IMR-90 (cell line): Measurements from ENCODE around the gene BIRC5. TPM values are rescaled to one million over a fixed set of nuclear protein-coding genes. Genes with fewer than 3 reads are reported as not detected.

Experiments used
- ATAC-seq: fragments of 200-7000 bp; cut with Tn5 transposase; 2 replicates; pipeline ENCODE4 v1.9.1; 2020; ENCODE audit warnings: low read depth, mild to moderate bottlenecking, moderate library complexity
- BruUV-seq: library from RNA; stranded (reverse); fragments of 400-500 nt; replicated peaks from 2 replicates; lab custom pipeline; 2021; lab: Mats Ljungman, UMichigan
- CTCF ChIA-PET: fragments of 300-600 bp; formaldehyde crosslinking; extraction: SDS; loops from one replicate; lab custom pipeline; 2021; ENCODE audit warnings: antibody characterized with exemption; lab: Yijun Ruan, JAX
- POLR2A ChIA-PET: fragments of 300-600 bp; sonication (Branson Sonifier 250); formaldehyde crosslinking; loops from one replicate; lab custom pipeline; 2022; ENCODE audit warnings: antibody characterized with exemption; ENCODE audit not compliant: unreplicated experiment; lab: Charles Lee
- DNase-seq: peaks from one replicate; pipeline ENCODE4 v3.0.0; 2013
- H2AFZ ChIP-seq: replicated peaks from 2 replicates; pipeline ENCODE3; 2013; ENCODE audit warnings: low read length, mild to moderate bottlenecking; ENCODE audit not compliant: poor library complexity
- H2AK5ac ChIP-seq: 2 replicates; pipeline ENCODE4 v1.6.1; 2013; ENCODE audit warnings: low read depth, low read length, inconsistent platforms
- H2AK9ac ChIP-seq: replicated peaks from 2 replicates; pipeline ENCODE3; 2013; ENCODE audit warnings: mild to moderate bottlenecking, low read depth, low read length, moderate library complexity; ENCODE audit not compliant: poor library complexity
- H2BK120ac ChIP-seq: 2 replicates; pipeline ENCODE4 v1.6.1; 2013; ENCODE audit warnings: low read depth, low read length, inconsistent platforms
- H2BK15ac ChIP-seq: 3 replicates; pipeline ENCODE4 v1.6.1; 2013; ENCODE audit warnings: low read depth, low read length, inconsistent platforms
- H2BK20ac ChIP-seq: 2 replicates; pipeline ENCODE4 v1.6.1; 2013; ENCODE audit warnings: low read depth, mild to moderate bottlenecking, inconsistent platforms, low read length, moderate library complexity
- H2BK5ac ChIP-seq: 2 replicates; pipeline ENCODE4 v1.6.1; 2013; ENCODE audit warnings: mild to moderate bottlenecking, low read depth, low read length, inconsistent platforms; ENCODE audit not compliant: poor library complexity, severe bottlenecking
- H3K14ac ChIP-seq: replicated peaks from 2 replicates; pipeline ENCODE4 v1.6.1; 2013; ENCODE audit warnings: low read depth, low read length, inconsistent platforms
- H3K18ac ChIP-seq: 2 replicates; pipeline ENCODE4 v1.6.1; 2013; ENCODE audit warnings: low read depth, low read length, control low read depth
- H3K23ac ChIP-seq: 2 replicates; pipeline ENCODE4 v1.6.1; 2013; ENCODE audit warnings: low read depth, low read length, inconsistent platforms
- H3K27ac ChIP-seq: 2 replicates; pipeline ENCODE4 v1.5.1; 2013; ENCODE audit warnings: mild to moderate bottlenecking, control low read depth, low read length; ENCODE audit not compliant: insufficient read depth
- H3K27me3 ChIP-seq: 2 replicates; pipeline ENCODE4 v1.6.1; 2013; ENCODE audit warnings: low read length; ENCODE audit not compliant: control insufficient read depth, insufficient read depth
- H3K36me3 ChIP-seq: 2 replicates; pipeline ENCODE4 v1.6.1; 2013; ENCODE audit warnings: low read length, mixed read lengths; ENCODE audit not compliant: control insufficient read depth, insufficient read depth
- H3K4ac ChIP-seq: 2 replicates; pipeline ENCODE4 v1.6.1; 2013; ENCODE audit warnings: low read depth, low read length, inconsistent platforms
- H3K4me1 ChIP-seq: 2 replicates; pipeline ENCODE4 v1.6.1; 2013; ENCODE audit warnings: low read length, mixed read lengths; ENCODE audit not compliant: control insufficient read depth, insufficient read depth
- H3K4me2 ChIP-seq: 2 replicates; pipeline ENCODE4 v1.6.1; 2013; ENCODE audit warnings: low read depth, mild to moderate bottlenecking, control low read depth, low read length, moderate library complexity
- H3K4me3 ChIP-seq: 2 replicates; pipeline ENCODE4 v1.5.1; 2013; ENCODE audit warnings: low read depth, mild to moderate bottlenecking, control low read depth, low read length, moderate library complexity; ENCODE audit not compliant: insufficient read depth
- H3K56ac ChIP-seq: 2 replicates; pipeline ENCODE4 v1.6.1; 2013; ENCODE audit warnings: low read length, inconsistent platforms; ENCODE audit not compliant: insufficient read depth; ENCODE audit errors: extremely low read depth
- H3K79me1 ChIP-seq, 2 experiments: 2 replicates each; pipeline ENCODE4 v1.6.1; 2013; ENCODE audit warnings: low read length in 2 of 2, inconsistent platforms in 1 of 2, low read depth in 1 of 2
- H3K9ac ChIP-seq: 2 replicates; pipeline ENCODE4 v1.6.1; 2013; ENCODE audit warnings: low read depth, low read length, control low read depth
- H3K9me1 ChIP-seq: 2 replicates; pipeline ENCODE4 v1.6.1; 2013; ENCODE audit warnings: low read length, inconsistent platforms; ENCODE audit not compliant: insufficient read depth
- H3K9me3 ChIP-seq: 2 replicates; pipeline ENCODE4 v1.6.1; 2013; ENCODE audit warnings: low read length; ENCODE audit not compliant: control insufficient read depth, insufficient read depth
- H4K20me1 ChIP-seq: 2 replicates; pipeline ENCODE4 v1.6.1; 2013; ENCODE audit warnings: low read length, inconsistent platforms; ENCODE audit not compliant: insufficient read depth
- H4K5ac ChIP-seq: 2 replicates; pipeline ENCODE4 v1.6.1; 2013; ENCODE audit warnings: mild to moderate bottlenecking, low read depth, low read length, control low read depth
- H4K8ac ChIP-seq, 2 experiments: 2 replicates each; pipeline ENCODE4 v1.6.1; 2013; ENCODE audit warnings: low read depth in 2 of 2, low read length in 2 of 2, control low read depth in 1 of 2, inconsistent platforms in 1 of 2
- H4K91ac ChIP-seq: 2 replicates; pipeline ENCODE4 v1.6.1; 2013; ENCODE audit warnings: low read depth, low read length, inconsistent platforms; ENCODE audit not compliant: insufficient read depth
- BHLHE40 ChIP-seq: fragments of 150-350 bp; IDR thresholded peaks from 2 replicates; pipeline ENCODE4 v1.6.1; 2016; ENCODE audit warnings: mild to moderate bottlenecking, low read depth, low read length
- CEBPB ChIP-seq: IDR thresholded peaks from 2 replicates; pipeline ENCODE4 v1.6.1; 2012; ENCODE audit warnings: low read depth, low read length, improper control_type of control experiment
- CHD1 ChIP-seq: IDR thresholded peaks from 2 replicates; pipeline ENCODE4 v1.6.1; 2012; ENCODE audit warnings: low read depth, low read length, improper control_type of control experiment
- CTCF ChIP-seq: conservative IDR thresholded peaks from 2 replicates; pipeline ENCODE4 v1.5.1; 2012; ENCODE audit warnings: mild to moderate bottlenecking, low read depth, low read length, improper control_type of control experiment
- FOS ChIP-seq: fragments of 150-350 bp; IDR thresholded peaks from 2 replicates; pipeline ENCODE4 v1.6.1; 2016; ENCODE audit warnings: low read depth, low read length
- MAFK ChIP-seq: IDR thresholded peaks from 2 replicates; pipeline ENCODE4 v1.6.1; 2012; ENCODE audit warnings: low read depth, low read length, improper control_type of control experiment
- MAZ ChIP-seq: IDR thresholded peaks from 2 replicates; pipeline ENCODE4 v1.6.1; 2012; ENCODE audit warnings: low read depth, mild to moderate bottlenecking, low read length, improper control_type of control experiment, moderate library complexity, borderline replicate concordance
- MXI1 ChIP-seq: IDR thresholded peaks from 2 replicates; pipeline ENCODE4 v1.6.1; 2012; ENCODE audit warnings: low read depth, mild to moderate bottlenecking, low read length, moderate library complexity, borderline replicate concordance
- NFE2L2 ChIP-seq: fragments of 150-350 bp; IDR thresholded peaks from 2 replicates; pipeline ENCODE4 v1.6.1; 2016; ENCODE audit warnings: low read depth, mild to moderate bottlenecking, low read length
- POLR2A ChIP-seq: IDR thresholded peaks from 2 replicates; pipeline ENCODE4 v1.6.1; 2012; ENCODE audit warnings: mild to moderate bottlenecking, low read depth, low read length
- RAD21 ChIP-seq: IDR thresholded peaks from 2 replicates; pipeline ENCODE4 v1.6.1; 2012; ENCODE audit warnings: low read length, improper control_type of control experiment
- RCOR1 ChIP-seq: IDR thresholded peaks from 2 replicates; pipeline ENCODE4 v1.6.1; 2012; ENCODE audit warnings: mild to moderate bottlenecking, low read length, improper control_type of control experiment; ENCODE audit not compliant: insufficient replicate concordance
- RFX5 ChIP-seq: IDR thresholded peaks from 2 replicates; pipeline ENCODE4 v1.8.0; 2012; ENCODE audit warnings: low read depth, mild to moderate bottlenecking, low read length, moderate library complexity
- SMC3 ChIP-seq: fragments of 150-350 bp; IDR thresholded peaks from 2 replicates; pipeline ENCODE4 v1.6.1; 2016; ENCODE audit warnings: low read depth, mild to moderate bottlenecking, antibody characterized with exemption, low read length, moderate library complexity
- USF2 ChIP-seq: fragments of 150-350 bp; IDR thresholded peaks from 2 replicates; pipeline ENCODE4 v1.6.1; 2017; ENCODE audit warnings: mild to moderate bottlenecking, antibody characterized with exemption, low read length, low read depth
- WGBS, 2 experiments: methylation state at CpG; one replicate each; pipeline versions ENCODE4 v1.1.5 to v1.1.7; 2013; ENCODE audit warnings: missing lambda C conversion rate in 2 of 2; ENCODE audit not compliant: insufficient read length in 1 of 2; ENCODE audit errors: extremely low coverage in 2 of 2; 5-methylcytosine and 5-hydroxymethylcytosine counted together
- dilution Hi-C: fragments of 300-500 bp; cut with HindIII; formaldehyde crosslinking; loops from one replicate; pipeline ENCODE4 v1.14.3; 2018; ENCODE audit warnings: low sequenced_read_pairs; ENCODE audit not compliant: unreplicated experiment
- in situ Hi-C: fragments of 300-500 bp; cut with MboI; formaldehyde crosslinking; loops from 3 replicates; pipeline ENCODE4 v1.14.3; 2019; ENCODE audit warnings: low sequenced_read_pairs, inconsistent platforms, mixed read lengths
- intact Hi-C: fragments of 100-400 bp; cut with micrococcal nuclease; formaldehyde crosslinking; loops from 2 replicates; pipeline ENCODE4 v1.10.0; 2022
- polyA plus RNA-seq, 3 experiments: library from polyadenylated mRNA; depleted of rRNA; stranded (reverse); fragments of >200 nt; gene quantifications; 2 replicates each; pipeline ENCODE4 v1.2.3, GENCODE V29; 2012; ENCODE audit warnings: low replicate concordance in 1 of 3
- total RNA-seq: library from RNA; depleted of rRNA; stranded (reverse); fragments of >200 nt; gene quantifications from 2 replicates; pipeline ENCODE4 v1.2.3, GENCODE V29; 2012
- TF ChIP-seq, protein P1 (sequence below): fragments of 150-350 bp; IDR thresholded peaks from 2 replicates; pipeline ENCODE4 v1.6.1; 2016; ENCODE audit warnings: low read depth, mild to moderate bottlenecking, low read length, moderate library complexity, borderline replicate concordance

The BIRC5 gene
- total and polyA plus RNA-seq, 2 of the 4 experiments (the other 2 are of a cell fraction): 16.6 to 52.7 TPM

GRCh38 chr17:78202666-78203065 is 11.4 kb upstream of the BIRC5 start:
- Histone ChIP-seq H3K27ac (no peak overlapping the region), H2BK20ac (no peak overlapping the region), H3K4me1 (no peaks in the 10 kb centered on the region), H3K9me3 (no peaks in the 10 kb centered on the region), H3K27me3 (no peaks in the 10 kb centered on the region), H4K5ac (no peak overlapping the region), H3K9me1 (peaks cover 3% of the 10 kb centered on the region; the same call in 1 of the 2 replicates), H3K14ac (no peak overlapping the region), H2AK9ac (no peak overlapping the region), H2BK120ac (no peak overlapping the region), H3K9ac (no peak overlapping the region), H3K23ac (no peak overlapping the region), H3K4ac (no peak overlapping the region), H3K36me3 (peaks cover 4% of the 10 kb centered on the region; the same call in 1 of the 2 replicates), H3K4me3 (no peak overlapping the region), H4K91ac (no peak overlapping the region), H2AFZ (no peak overlapping the region), H2BK15ac (no peak overlapping the region), H4K8ac (no peak overlapping the region), H4K20me1 (no peaks in the 10 kb centered on the region), H3K79me1 (peaks cover 0 to 3% of the 10 kb centered on the region in 2 experiments; a peak in 2 of 4 replicates), H2BK5ac (no peak overlapping the region), H2AK5ac (no peak overlapping the region), H3K18ac (no peak overlapping the region), H3K56ac (no peak overlapping the region), H3K4me2 (no peak overlapping the region)
- WGBS, 2 experiments: 100% methylated on average over 2 of the region's 8 CpGs; no CpG with 5 or more reads in 1 of the 2 experiments
- CTCF ChIA-PET: no interaction called here
- no peak for TF ChIP-seq CTCF
- TF ChIP-seq CHD1: no peak
- no peak for TF ChIP-seq BHLHE40
- TF ChIP-seq, protein P1, sequence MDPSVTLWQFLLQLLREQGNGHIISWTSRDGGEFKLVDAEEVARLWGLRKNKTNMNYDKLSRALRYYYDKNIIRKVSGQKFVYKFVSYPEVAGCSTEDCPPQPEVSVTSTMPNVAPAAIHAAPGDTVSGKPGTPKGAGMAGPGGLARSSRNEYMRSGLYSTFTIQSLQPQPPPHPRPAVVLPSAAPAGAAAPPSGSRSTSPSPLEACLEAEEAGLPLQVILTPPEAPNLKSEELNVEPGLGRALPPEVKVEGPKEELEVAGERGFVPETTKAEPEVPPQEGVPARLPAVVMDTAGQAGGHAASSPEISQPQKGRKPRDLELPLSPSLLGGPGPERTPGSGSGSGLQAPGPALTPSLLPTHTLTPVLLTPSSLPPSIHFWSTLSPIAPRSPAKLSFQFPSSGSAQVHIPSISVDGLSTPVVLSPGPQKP: no peak
- no peak for TF ChIP-seq POLR2A
- TF ChIP-seq MXI1: no peak
- no peak for TF ChIP-seq NFE2L2
- no peak for TF ChIP-seq USF2
- TF ChIP-seq MAZ: no peak
- no peak for TF ChIP-seq RAD21
- no peak for TF ChIP-seq RCOR1
- no peak for TF ChIP-seq CEBPB
- no peak for TF ChIP-seq RFX5
- no peak for TF ChIP-seq MAFK
- no peak for TF ChIP-seq FOS
- no peak for TF ChIP-seq SMC3
- intact Hi-C loops (no loop called here), in situ Hi-C loops (no loop called here), dilution Hi-C loops (no loop called here)
- DNase-seq: no peak
- POLR2A ChIA-PET: no interaction called here
- BruUV-seq: no TSS peak
- ATAC-seq: no peak
